HuH-7.5 (cell line): ENCODE measurements around the gene FAM120B.
A peak's percentile ranks its signal among the peaks of the same experiment; 100 is the strongest.

Source experiments
- DNase-seq: peaks from one replicate; pipeline ENCODE4 v3.0.0; 2011; ENCODE audit warnings: low spot score

FAM120B gene

DNA sequence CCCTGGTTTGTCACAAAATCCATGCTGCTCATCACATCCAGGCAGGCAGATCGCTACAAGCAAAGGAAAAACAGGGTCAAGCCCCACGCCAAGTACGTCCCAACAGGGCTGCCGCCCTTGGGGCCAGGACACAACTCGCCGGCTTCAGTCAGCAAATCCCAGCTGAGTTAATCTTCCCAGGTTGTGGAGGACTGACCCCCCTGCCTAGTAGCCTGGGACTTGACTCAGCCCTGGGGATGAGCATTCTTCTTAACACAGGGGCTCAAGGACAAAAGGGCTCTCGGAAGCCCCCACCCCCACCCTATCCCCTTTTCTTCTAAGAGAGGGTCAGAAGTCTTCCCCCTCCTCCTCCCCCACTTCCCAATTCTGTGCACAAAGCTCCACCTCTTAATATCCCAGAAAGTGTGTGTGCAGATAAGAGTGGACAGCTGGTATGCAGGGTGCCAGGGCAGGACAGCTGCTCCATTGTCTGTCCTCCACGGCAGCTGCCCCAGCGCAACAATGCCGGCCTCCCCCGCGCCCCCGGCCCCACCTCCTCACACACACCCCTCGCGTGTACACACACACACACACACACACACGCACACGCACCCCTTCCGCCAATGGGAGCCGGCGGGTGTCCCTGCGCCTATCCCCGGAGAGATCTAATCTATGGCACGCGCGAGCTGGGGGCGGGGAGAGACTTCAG lies 20.2 kb upstream of the FAM120B start:
- DNase-seq, result no peak

DNA sequence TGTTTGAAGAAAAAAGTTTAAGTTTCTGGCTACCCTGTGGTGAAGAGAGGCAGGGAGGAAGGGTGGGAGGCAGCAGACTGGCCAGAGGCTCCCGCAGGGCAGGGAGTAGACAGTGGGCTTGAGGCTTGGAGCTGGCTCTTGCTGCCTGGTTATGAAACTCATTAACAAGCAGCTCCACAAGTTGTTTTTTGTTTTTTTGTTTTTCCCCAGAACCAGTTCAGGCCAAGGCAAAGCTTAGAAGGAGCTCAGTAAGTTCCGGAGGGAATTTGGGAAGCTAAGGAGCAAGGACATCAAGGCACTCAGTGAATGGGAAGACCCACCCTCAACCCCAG lies 19.7 kb upstream of the FAM120B start:
- no peak for DNase-seq

DNA sequence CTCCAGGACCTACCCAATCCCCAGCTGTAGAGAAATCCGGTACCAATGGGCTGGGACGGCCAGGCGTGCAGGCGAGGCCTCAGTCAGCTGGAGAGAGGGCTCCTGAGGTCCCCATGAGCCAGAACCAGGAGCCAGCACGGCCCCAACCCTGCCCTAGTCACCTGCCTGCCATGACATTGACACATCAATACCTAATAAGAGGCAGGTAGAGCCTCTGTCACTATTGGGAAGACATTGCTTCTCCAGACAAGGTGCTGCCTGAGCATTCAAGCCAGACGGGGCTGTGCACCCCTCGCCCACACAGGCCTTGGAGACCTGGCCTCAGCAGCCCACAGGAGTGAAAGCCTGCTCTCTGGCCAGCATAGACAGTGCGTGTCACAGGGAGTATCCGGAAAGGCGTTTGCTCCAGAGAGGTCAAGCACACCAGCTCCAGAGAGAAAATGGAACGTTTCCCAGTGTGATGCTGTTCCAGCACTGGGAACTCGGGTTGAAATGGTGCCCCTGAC lies 19.1 kb upstream of the FAM120B start:
- no peak for DNase-seq

DNA sequence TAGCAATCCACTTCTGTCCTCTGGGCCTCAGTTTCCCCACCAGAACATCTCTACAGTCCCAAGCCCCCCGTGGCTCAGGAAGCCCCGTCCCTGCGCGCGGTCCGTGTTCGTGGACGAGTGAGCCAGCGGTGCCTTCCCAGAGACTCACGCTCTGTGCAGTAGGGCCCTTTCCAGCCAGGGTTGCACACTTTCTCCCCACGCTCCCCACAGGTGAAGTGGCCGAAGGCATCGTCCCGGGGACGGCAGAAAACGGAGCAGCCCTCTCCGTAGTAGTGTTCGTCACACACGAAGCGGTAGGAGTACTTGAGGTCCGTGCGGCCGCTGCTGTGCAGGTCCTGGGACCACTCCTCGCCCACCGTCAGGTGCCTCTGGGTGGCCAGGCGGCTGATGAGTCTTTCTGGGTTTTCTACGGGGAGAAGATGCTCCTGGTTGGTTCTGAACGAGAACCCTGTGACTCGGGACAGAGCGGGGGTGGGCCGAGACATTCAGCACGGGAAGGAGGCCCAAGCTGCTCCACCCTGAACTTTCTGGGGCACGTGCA lies 18.4 kb upstream of the FAM120B start:
- DNase-seq, result no peak

DNA sequence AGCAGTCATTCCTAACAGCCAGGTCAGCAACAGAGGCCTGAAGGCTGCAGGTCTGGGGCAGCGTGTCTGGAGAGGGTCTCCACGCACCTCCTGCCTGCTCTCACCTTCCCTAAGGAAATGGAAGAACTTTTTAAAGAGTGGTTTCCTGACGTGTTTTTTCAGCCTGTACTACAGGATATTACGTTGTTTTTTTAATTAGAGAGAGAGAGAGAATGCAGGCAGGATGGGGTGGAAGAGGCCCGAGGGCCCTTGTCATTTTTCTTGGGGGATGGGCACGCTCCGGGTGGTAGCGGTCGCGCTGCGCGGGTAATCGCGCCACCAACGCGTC lies 17.7 kb upstream of the FAM120B start:
- no peak for DNase-seq

DNA sequence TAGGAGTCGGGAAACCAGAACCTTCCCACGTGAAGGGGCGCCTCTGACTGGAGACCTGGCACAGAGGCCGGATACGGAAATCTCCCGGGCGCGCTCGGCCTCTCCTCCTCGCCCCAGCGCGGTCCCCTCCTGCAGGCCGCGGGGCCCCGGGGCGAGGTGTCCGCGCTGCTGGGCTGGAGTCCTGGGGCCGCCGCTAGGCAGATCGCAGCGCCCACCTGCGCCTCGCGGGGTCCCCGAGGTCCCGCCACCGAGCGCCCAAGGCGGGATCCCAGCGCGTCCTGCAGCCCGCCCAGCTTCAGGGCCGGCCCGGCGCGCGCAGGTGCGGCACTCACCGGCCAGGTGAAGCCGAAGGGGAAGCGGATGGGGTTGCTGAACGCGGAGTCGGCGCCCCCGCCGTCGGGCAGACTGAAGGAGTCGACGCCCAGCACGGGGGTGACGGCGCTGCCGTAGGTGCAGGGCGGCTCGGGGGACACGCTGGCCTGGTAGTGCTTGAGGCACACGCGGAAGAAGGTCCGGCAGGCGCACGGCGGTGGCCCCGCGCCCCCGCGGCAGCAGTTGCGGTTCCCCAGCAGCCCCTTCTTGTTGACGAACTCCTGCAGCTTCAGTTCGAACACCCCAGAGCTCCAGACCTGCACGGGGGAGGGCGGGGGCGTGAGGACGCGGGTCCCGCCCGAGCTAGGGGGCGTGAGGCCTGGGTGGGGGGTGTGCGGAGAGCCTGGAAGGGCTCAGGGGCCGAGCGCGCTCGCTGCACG lies 17.2 kb upstream of the FAM120B start:
- no peak for DNase-seq

DNA sequence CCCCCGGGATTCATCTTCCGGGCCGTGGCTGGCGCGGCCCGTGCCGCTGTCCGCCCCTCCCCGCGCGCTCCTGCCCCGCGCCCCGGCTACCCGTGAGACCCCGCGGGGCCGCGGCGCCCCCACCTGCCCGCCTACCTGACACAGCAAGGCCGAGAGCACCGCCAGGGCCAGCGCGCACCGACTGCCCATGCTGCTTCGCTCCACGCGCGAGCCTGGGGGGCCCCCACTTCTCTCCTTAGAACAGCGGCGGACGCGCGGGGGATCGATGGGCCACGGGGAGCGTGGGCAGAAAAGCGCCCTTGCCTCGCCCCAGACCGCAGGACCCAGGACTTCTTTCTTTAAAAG lies 16.6 kb upstream of the FAM120B start:
- DNase-seq, result no peak

DNA sequence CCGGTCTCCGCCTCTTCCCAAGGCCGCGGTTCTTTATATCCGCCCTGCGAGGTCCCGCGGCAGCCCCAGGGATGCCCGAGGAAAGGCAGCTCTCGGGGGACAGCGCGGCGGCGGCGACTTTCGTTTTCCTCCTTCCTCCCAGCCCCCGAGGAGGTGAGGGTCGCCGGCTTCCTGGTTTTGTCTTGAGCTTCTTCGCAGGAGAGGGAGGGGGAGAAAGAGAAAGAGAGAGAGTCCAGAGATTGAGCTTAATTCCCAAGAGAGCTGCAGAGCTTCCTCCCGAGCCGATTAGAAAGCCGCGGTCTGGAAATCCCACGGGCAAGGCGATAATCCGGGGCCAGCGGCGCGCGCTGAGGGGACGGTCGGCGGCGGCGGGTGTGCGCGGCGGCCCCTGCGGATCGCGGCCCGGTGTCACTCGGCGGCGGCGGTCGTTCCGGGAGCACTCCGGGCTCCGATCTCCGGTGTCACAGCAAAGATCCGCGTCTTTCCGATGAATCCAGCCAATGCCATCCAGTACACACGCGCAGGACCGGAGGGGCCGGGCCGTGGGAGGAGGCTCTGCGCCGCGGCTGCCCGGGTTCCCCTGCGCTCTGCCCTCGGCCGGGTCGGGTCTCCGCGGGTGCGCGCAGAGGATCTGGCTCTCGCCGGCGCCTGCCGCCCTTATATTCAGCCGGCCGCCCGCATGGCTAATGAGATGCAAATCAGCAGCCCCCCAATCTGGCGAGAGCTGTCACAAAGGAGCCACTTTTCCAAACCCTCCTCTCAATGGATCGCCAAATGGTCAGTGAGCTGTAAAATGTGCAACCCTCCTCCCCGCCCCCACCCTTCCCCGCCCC lies 16.0 kb upstream of the FAM120B start, which contains the start of gene DLL1:
Gene DLL1 (minus strand): TSS at position 783 of the 833 bp plus-strand sequence. CDS start 939 bp downstream, outside the sequence.
- DNase-seq, result no peak

DNA sequence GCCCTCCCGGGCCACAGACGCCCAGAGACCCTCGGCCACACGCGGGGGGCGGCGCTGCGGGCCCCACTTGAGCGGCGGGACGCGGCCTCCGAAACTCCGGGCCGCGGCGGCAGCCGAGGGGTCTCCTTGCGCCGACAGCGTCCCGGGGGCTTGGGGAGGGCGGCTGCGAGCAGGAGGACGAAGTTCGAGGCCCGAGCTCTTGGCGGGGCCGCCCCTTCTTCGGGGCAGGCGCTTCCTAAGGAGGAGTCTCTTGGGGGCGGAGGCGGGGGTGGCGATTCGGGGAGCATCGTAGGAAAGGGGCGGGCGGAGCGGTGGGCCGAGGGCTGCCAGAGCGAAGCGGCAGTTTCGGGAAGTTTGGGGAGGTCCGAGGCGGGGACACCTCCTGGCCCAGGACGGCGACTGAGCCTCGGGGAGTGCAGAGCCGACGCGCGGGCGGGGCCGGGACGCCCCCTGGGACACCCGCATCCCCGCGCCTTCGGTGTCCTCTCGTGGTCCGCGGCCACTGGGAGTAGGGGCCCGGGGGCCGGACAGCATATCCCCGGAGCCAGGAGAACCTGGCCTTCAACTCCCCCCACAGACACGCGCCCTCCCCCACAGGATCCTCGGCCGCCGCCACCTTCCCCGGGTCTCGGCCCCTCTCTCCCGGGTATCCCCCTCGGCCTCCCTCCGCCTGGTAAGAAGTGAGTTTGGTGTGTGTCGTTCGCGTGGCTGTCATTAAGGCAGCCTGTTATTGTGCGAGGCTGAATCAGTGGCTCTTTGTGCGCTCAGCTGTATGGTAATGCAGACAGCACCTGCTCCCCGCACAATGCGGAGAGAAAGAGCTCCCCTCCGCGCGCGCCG lies 15.1 kb upstream of the FAM120B start:
- no peak for DNase-seq

DNA sequence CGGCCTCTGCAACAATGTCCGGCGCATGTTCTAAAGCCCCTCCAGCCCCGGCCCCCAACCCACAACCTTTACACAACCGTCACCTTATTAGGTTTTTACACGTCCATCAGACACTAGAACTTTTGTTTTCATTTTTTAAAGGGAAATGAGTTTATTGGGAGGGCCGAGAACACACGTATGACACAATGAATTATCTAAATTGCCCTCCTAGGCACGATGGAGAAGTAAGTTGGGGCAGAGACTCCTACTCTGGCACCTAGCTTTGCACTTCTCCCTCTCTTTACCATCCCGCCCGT lies 14.5 kb upstream of the FAM120B start:
- no peak for DNase-seq

DNA sequence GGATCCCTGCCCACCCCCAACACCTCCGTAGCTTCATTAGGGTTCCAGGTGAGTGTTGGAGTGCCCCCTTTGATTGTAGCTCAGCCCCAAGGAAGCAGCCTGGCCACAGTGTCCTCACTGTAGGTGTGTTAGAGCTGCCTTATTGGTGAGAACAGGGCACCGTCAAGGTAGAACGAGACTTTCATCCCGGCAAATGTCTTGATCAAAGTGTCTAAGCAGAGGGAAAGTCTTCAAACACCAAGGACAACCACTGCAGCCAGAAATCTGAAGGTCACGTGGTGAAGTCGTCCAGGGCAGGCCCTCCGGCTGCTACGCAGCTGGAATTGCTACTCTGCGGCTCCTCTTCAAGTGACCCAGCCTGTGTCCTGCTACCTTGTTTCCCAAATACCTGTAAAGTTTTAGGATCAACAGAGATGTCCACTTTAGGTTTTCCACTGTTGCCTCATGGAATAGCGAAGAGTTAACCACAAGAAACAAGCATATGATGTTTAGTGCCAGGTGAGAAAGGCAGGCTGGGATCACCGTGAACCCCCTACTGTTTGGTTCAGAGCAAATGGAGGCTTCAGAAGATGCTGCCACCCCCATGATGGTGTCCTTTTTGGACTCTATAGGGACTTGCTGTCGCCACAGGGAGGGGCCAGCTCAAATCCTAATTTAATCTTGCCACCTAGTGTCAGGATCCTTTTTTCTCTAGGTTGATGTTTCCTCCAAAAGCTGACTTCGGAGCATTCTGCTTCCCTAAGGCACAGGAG lies 14.0 kb upstream of the FAM120B start:
- peak; percentile 60 for DNase-seq

DNA sequence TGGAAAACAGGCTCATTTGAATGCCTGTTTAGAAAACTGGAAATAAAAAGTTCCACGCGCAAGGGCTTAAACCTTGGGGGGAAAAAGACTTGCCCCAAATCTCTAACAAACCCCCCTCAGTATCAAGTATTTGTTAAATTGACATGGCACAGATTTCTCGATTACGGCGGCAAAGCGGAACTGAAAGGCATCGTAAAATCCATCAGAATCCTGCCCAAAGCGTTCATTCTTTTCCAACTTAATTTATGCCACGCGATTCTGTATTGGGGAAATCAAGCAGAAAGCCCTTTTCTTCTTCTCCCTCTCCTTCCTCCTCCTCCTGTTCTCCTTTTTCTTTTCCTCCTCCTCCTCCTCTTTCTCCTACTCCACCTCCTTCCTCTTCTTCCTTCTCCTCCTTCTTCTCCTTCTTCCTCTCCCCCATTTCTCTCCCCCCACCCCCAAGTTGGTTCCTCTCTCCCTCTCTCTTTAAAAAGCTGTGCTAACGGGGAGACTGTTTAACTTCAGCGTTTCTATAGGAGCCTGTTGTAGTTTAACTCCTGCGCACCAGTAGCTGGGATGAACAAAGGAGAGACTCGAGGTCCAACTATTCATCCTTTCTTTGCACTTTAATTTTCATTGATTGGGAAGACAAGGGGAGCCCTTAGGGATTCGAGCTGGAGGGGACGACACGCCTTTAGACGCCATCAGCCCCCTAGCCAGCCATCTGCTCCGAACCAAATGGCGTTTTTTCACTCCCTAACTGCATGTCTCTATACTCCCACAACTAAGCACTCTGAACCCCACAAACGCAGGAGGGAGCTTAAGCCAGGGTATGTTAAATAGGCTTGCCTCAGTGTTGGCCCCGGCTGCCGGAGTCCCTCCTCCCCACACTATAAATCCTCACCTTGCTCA lies 13.0 kb upstream of the FAM120B start:
- no peak for DNase-seq

DNA sequence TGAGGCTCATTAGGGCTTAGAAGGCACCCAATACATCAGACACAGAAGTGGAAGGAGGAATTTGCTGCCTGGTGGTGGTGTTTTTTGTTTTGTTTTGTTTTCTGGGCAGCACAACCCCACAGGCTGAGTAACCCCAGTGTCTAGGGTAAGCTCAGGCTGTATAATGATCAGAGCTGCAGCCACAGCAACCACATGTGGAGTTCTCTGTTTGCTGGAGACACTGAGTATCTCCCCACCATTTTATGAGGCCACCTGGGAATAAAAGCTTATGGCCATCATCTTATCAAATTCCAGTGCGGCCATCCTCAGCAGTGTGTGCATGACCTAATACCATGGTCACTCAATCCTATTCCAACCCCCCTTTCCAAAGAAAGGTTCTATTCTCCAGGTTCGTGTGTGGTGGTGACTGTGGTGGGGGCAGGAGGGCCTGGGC lies 12.2 kb upstream of the FAM120B start:
- no peak for DNase-seq

DNA sequence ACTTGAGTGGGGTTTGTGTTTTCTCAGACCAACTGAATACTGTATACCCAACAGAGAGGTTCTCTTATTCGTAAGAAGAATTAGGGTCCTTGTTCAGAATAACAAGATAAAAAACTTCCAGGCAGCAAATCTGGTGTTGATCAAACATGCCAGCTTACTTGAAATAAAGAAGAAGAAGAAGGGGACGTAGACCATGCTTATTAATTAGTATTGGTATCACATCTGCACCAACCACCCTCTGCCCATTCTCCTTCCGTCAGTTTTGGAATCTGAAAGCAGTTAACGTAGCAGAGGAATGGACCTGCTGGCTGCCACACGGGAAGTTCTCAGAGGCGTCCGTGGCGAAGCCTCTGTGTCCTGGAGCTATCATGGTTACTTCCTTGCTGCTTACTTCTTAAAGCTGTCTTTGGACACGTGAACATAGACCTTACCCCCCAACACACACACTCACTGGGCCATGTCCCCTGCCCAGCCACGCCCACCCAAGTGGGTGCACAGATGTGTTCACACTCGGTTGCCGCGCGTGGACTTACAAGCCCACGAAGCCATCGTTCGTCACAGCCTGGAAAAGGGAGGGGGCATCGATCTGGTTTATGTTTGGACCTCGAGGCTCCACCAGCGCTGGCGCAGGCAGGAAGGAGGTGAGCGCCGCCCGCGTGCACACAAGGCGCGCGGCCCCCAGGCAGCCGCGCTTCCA lies 11.6 kb upstream of the FAM120B start:
- no peak for DNase-seq

DNA sequence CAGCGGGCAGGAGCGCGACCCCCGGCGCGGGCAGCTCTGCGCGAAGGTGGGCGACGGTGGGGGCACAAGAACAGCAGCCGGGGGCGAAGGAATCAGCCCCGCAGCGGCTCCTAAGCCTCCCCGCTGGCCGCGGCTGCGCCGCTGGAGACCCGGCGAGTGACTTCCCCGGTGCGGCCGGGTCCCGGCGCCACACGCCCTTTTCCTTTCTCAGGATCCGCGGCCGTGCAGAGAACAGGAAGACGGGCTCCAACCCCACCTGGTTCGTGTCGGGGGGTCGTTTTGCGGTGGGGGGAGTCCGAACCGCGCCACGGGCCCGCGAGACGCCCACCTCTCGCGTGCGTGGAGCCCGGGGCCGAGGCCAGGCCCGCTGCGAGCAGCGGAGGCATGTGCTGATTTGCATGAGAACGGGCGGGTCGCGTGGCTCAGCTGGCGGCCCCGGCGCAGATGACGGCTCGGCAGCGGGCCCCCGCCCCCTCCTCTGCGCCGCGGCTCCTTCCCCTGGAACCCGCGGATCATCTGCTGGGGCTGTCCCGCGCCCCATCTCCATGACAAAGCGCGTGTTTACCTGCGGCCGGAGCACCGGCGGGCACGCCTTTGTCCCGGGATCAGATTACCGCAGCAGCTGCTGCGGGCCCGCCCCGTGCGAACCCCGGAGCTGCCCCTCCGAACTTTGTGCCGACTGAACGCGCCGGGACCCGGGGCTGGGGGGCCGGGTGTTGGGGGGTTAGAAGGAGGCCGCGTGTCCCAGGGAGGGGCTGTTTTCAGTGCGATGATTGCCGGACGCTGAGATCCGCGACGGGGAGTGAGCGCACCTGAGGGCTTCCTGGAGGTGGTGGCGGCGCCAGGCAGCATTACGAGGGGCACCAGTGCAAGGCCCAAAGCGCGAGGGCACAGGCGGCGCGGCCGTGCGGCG lies 10.8 kb upstream of the FAM120B start:
- peak; percentile 74 for DNase-seq

DNA sequence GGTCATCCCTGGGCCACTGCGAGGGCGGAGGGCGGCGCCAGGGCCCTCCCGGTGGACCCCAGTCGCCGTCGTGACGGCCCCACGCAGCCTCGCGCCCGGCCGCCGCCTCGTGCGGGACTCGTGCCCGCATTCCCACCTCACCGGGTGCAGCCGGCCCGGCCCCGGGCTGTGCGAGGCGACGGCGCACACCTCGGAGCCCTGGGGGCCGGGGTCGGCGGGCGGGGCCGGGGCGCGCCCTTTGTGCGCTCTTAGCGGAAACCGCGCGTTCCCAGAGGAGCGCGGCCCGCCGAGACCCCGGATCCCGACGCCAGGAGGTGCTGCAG lies 10.2 kb upstream of the FAM120B start:
- DNase-seq, result no peak

DNA sequence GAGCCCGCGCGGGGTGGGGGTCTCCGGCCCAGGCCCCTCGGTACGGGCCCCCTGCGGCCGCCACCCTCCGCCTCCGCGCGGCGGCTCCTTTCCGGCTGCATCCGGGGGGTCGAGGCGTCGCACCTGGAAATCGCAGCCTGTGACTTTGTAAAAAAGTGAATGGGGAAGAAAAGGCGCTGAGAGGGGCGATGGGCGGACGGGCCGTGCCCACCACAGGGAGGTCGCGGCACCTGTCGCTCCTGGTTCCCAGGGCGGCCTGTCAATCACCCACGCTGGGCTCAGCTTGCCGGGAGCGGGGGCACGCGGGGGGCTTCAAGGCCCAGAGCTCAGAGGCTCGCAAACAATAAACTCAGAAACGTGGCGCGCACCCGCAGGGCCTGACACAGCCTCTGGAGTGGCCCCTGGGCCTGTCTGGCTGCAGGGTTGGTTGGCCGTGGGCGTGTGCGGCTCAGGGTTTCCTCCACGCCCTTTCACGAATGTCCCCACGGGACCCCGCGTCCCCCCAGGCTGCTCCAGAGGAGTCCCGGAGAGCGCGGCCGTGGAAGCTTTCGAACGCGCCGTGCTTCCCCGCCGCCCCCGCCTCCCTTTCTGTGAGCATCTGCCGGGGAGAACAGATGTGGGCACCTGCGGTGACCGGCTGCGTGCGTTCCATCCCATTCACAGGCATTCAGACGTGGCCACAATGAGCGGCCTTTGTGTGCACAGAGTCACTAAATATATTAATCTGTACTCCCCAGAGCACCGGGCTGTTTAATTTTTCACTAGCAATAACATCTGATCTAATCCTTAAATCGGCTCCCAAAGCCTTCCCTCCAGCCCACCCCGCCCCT lies 9.6 kb upstream of the FAM120B start:
- DNase-seq, result no peak
